Smooth muscle cell of trachea (primary cell): ENCODE data around the gene TNN. TPM values are rescaled to one million over a fixed set of nuclear protein-coding genes. Genes with fewer than 3 reads are reported as not detected.

Source experiments
- total RNA-seq: library from RNA; depleted of rRNA; stranded (reverse); fragments of >200 nt; gene quantifications from 2 replicates; pipeline ENCODE4 v1.2.1, GENCODE V29; 2014

TNN gene
- total RNA-seq: not detected in 2 replicates

DNA sequence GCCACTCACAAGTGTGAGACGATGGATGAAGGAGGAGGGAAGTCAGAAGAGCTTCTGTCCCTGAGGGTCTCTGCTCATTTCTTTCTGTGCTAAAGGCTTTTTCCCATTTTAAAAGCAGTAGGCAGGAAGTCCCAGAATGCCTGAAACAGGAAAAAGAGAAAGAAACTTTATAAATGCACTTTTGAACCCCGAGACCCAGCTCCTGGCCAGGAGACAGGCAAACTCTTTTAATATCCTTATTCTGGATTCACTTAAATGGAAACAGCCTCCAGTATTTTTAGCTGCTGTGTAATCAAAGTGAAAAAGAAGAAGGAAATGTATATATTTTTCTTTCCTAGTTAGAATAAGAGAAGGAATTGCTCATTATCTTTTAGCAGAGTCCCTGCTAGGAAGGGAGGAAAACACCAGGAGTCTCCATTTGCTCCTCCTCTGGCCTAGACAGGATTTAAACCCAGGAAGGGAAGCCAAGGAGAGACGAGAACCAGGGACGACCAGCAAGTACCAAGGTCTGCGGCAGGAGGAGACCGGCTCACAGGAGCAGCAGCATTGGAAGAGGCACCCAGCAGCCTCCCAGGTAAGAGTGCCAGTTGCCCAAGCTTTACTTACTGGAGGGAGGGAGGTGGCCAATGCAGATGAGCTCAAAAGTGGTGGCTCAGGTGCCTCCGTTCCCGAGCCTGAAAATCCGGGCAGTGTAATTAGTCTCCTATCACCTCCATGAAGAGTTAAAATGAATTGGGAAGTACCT, at the start of gene TNN:
Gene TNN (plus strand): TSS at position 472 of the 745 bp plus-strand sequence. CDS start 9,586 bp downstream, outside the sequence.

GRCh38 chr1:175023043-175023921, 44.4 kb upstream of the TNN start, which contains the start of gene MRPS14:
MRPS14 (minus strand) TSS chr1:175023425; CDS start chr1:175023408, 17 bp downstream.

GRCh38 chr1:175192630-175193526, 125.2 kb downstream of the TNN start, which contains the start of gene KIAA0040:
KIAA0040 (minus strand) TSS chr1:175192776; CDS start chr1:175161013, 31,763 bp downstream.

Other genes starting within 250 kb of the TNN start
- 253 and 369 TPM in 2 replicates for gene CACYBP, start 67.9 kb upstream of the TNN start, total RNA-seq
- 21.5 and 33.3 TPM in 2 replicates for gene MRPS14, start 44.4 kb upstream of the TNN start, total RNA-seq
- under 0.01 and 0.17 TPM in 2 replicates for gene KIAA0040, start 124.9 kb downstream of the TNN start, total RNA-seq